DND-41 (cell line): ENCODE data around the gene GPC5.

Experiments
- ATAC-seq: fragments of 200-7000 bp; cut with Tn5 transposase; 3 replicates; pipeline ENCODE4 v1.9.1; 2021; ENCODE audit warnings: low read depth; ENCODE audit not compliant: insufficient read depth
- DNase-seq: peaks from one replicate; pipeline ENCODE4 v3.0.0-alpha.2; 2020
- H2AFZ ChIP-seq: 2 replicates; pipeline ENCODE4 v1.6.0; 2012; ENCODE audit warnings: low read depth, low read length
- H3K27ac ChIP-seq: 2 replicates; pipeline ENCODE4 v1.5.1; 2012; ENCODE audit warnings: low read length, inconsistent platforms
- H3K27me3 ChIP-seq: fragments of 200-600 bp; sonication (generic); 2 replicates; pipeline ENCODE4 v1.6.0; 2012; ENCODE audit warnings: low read length, mild to moderate bottlenecking, inconsistent platforms; ENCODE audit not compliant: insufficient read depth, poor library complexity
- H3K36me3 ChIP-seq: 2 replicates; pipeline ENCODE4 v1.5.1; 2012; ENCODE audit warnings: low read length, inconsistent platforms; ENCODE audit not compliant: insufficient read depth
- H3K4me1 ChIP-seq: 2 replicates; pipeline ENCODE4 v1.5.1; 2012; ENCODE audit warnings: mild to moderate bottlenecking, low read length; ENCODE audit not compliant: insufficient read depth
- H3K4me2 ChIP-seq: 2 replicates; pipeline ENCODE4 v1.6.0; 2012; ENCODE audit warnings: mild to moderate bottlenecking, moderate library complexity, low read length, inconsistent platforms; ENCODE audit not compliant: insufficient read depth
- H3K4me3 ChIP-seq, 2 experiments: fragments of 200-600 bp in 1 of 2; shearing (Covaris generic) in 1 of 2; 2 replicates each; pipeline ENCODE4 v1.5.1; 2012 to 2016; ENCODE audit warnings: inconsistent platforms in 2 of 2, low read length in 2 of 2, mild to moderate bottlenecking in 2 of 2, low read depth in 1 of 2, moderate library complexity in 1 of 2
- H3K79me2 ChIP-seq: 2 replicates; pipeline ENCODE4 v1.6.0; 2012; ENCODE audit warnings: low read length, inconsistent platforms; ENCODE audit not compliant: insufficient read depth
- H3K9ac ChIP-seq: 2 replicates; pipeline ENCODE4 v1.6.0; 2012; ENCODE audit warnings: low read depth, mild to moderate bottlenecking, inconsistent platforms, low read length, moderate library complexity
- H3K9me3 ChIP-seq: 2 replicates; pipeline ENCODE4 v1.5.1; 2012; ENCODE audit warnings: low read length, moderate library complexity, mild to moderate bottlenecking, inconsistent platforms; ENCODE audit not compliant: insufficient read depth, severe bottlenecking
- H4K20me1 ChIP-seq: 2 replicates; pipeline ENCODE4 v1.6.0; 2012; ENCODE audit warnings: low read length; ENCODE audit not compliant: insufficient read depth
- EZH2 ChIP-seq: IDR thresholded peaks from 3 replicates; pipeline ENCODE4 v1.6.1; 2012; ENCODE audit warnings: borderline replicate concordance, low read depth, mild to moderate bottlenecking, moderate library complexity, low read length, inconsistent platforms; ENCODE audit not compliant: severe bottlenecking
- TF ChIP-seq, protein P1 (sequence below): IDR thresholded peaks from 2 replicates; pipeline ENCODE4 v1.5.1; 2012; ENCODE audit warnings: borderline replicate concordance, low read length, moderate library complexity, mild to moderate bottlenecking; ENCODE audit not compliant: poor library complexity, severe bottlenecking; ENCODE audit errors: extremely low read depth

GPC5 gene

DNA sequence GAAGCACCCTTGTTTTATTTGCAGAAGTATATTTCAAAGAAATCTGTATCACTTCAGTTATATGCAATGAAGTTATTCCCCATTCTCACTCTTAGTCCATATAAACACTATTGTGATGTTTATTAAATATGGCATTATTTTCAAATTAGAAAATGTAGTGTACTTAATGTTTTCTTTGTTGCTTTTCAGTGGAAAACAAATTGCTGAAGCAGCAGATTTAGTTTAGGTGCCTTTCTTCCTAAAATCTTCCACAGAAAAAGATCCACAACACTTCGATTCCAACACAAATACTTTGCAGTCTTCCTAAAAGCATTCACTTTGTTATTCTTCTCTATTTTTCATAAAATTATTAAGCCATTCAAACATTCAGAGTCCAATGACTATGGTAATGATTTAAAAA, 1336.1 kb downstream of the GPC5 start:
- TF ChIP-seq, protein P1, sequence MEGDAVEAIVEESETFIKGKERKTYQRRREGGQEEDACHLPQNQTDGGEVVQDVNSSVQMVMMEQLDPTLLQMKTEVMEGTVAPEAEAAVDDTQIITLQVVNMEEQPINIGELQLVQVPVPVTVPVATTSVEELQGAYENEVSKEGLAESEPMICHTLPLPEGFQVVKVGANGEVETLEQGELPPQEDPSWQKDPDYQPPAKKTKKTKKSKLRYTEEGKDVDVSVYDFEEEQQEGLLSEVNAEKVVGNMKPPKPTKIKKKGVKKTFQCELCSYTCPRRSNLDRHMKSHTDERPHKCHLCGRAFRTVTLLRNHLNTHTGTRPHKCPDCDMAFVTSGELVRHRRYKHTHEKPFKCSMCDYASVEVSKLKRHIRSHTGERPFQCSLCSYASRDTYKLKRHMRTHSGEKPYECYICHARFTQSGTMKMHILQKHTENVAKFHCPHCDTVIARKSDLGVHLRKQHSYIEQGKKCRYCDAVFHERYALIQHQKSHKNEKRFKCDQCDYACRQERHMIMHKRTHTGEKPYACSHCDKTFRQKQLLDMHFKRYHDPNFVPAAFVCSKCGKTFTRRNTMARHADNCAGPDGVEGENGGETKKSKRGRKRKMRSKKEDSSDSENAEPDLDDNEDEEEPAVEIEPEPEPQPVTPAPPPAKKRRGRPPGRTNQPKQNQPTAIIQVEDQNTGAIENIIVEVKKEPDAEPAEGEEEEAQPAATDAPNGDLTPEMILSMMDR, result no peak
- TF ChIP-seq EZH2, result no peak
- Histone ChIP-seq H3K27me3 (no peaks in the 10 kb centered on the region), H3K4me2 (no peak overlapping the region), H3K4me1 (no peaks in the 10 kb centered on the region), H2AFZ (no peak overlapping the region), H4K20me1 (no peaks in the 10 kb centered on the region), H3K27ac (no peak overlapping the region), H3K9ac (no peak overlapping the region), H3K4me3 (no peak overlapping the region), H3K79me2 (no peaks in the 10 kb centered on the region), H3K36me3 (no peaks in the 10 kb centered on the region), H3K9me3 (no peaks in the 10 kb centered on the region)
- DNase-seq (no peak), ATAC-seq (no peak)

DNA sequence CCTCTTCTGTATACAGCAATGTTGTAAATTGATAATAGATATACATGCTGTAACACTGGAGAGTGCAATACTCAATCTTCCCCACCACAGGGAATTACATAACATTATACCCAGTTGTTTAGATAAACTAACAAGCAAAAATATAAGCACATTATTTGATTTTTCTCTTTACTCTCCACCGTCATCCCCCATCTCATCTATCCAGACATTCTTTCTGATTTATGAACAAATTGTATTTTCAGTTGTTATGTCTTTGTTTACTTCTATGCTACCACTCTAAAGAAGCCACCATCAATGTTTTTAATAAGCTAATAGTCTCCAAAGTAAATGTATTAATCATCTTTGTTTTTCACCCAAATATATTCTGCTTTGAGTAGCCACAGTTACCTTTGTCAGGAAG, 1337.5 kb downstream of the GPC5 start:
- TF ChIP-seq, protein P1, result no peak
- TF ChIP-seq EZH2, result no peak
- no peak overlapping the region for H3K4me2 ChIP-seq
- H3K36me3 ChIP-seq, result no peaks in the 10 kb centered on the region
- no peaks in the 10 kb centered on the region for H3K4me1 ChIP-seq
- DNase-seq (no peak), ATAC-seq (no peak)
- H3K27me3 ChIP-seq, result no peaks in the 10 kb centered on the region
- no peak overlapping the region for H3K27ac ChIP-seq
- no peak overlapping the region for H3K4me3 ChIP-seq
- H2AFZ ChIP-seq, result no peak overlapping the region
- no peaks in the 10 kb centered on the region for H3K9me3 ChIP-seq
- no peak overlapping the region for H3K9ac ChIP-seq
- H3K79me2 ChIP-seq, result no peaks in the 10 kb centered on the region
- no peaks in the 10 kb centered on the region for H4K20me1 ChIP-seq

DNA sequence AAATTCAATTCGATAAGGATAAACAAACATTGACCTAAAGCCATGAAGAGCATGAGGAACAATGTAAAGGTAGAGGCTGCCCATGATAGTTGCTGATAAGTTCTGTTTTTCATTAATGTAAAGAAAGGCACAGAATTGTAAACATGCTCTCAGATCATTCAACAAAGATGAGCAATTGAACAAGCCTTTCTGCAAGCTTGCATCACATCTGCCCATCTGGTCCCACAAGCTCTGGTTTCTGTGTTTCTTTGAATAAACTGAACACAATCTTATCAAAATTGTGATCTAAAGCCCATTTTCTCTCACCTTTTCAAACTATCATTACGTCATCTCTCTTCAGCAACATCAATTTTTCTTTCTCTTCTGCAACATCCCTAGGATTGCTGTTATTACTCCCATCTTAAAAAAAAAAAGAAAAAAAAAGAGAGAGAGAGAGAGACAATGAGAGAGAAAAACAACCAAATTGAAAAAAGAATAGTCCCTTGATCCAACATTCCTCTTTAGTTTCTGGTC, 1340.9 kb downstream of the GPC5 start:
- H3K79me2 ChIP-seq, result no peaks in the 10 kb centered on the region
- ATAC-seq, result no peak
- no peak for DNase-seq

DNA sequence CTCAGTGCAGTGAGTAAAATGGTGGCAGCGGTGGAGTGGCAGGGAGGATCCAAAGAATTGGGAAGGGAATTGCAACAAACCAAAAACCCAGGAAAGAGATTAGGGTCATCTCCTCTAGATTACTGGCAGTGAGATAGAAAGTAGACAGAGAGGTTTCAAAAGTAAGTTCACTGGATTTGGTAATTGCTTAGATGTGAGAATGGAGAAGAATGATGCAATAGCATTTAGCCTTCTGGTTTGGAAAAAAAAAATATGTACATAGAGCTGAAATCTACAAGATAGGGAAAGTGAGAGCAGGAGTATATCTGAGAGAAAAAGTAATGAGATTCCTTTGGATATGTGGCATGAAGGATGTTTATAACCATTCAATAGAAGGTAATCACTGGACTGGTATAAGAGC, 1345.6 kb downstream of the GPC5 start:
- Histone ChIP-seq H4K20me1 (no peaks in the 10 kb centered on the region), H2AFZ (no peak overlapping the region), H3K4me2 (no peak overlapping the region), H3K79me2 (no peaks in the 10 kb centered on the region), H3K4me1 (no peaks in the 10 kb centered on the region), H3K9ac (no peak overlapping the region), H3K36me3 (no peaks in the 10 kb centered on the region), H3K4me3 (no peak overlapping the region), H3K27me3 (no peaks in the 10 kb centered on the region), H3K9me3 (no peaks in the 10 kb centered on the region), H3K27ac (no peak overlapping the region)
- TF ChIP-seq EZH2, result no peak
- TF ChIP-seq, protein P1, result no peak
- DNase-seq (no peak), ATAC-seq (no peak)

More for the DNA sequence above, 1340.9 kb downstream of the GPC5 start:
- Histone ChIP-seq H3K4me1 (no peaks in the 10 kb centered on the region), H3K4me2 (no peak overlapping the region), H3K4me3 (no peak overlapping the region), H3K9me3 (no peaks in the 10 kb centered on the region), H4K20me1 (no peaks in the 10 kb centered on the region), H3K27me3 (no peaks in the 10 kb centered on the region), H2AFZ (no peak overlapping the region), H3K27ac (no peak overlapping the region), H3K36me3 (no peaks in the 10 kb centered on the region), H3K9ac (no peak overlapping the region)
- TF ChIP-seq EZH2, result no peak
